Heart left ventricle (tissue), 16 donors: Measurements from ENCODE around the gene ANK2. TPM values are rescaled to one million over a fixed set of nuclear protein-coding genes. Genes with fewer than 3 reads are reported as not detected.

Source experiments
- ATAC-seq, 4 donors: fragments of 200-7000 bp; cut with Tn5 transposase; one replicate each; pipeline ENCODE4 v1.9.1; 2020 to 2022; ENCODE audit warnings: moderate library complexity in 4 of 4, mild to moderate bottlenecking in 3 of 4, moderate number of reproducible peaks in 1 of 4
- DNase-seq, 5 donors: peaks; one replicate each; pipeline ENCODE4 v3.0.0-alpha.2; 2020
- H3K27ac ChIP-seq, 12 donors: fragments of 200-600 bp; sonication (generic) in 4 of 12; one replicate each; pipeline versions ENCODE4 v1.5.0 to v1.8.0; 2016 to 2022; ENCODE audit warnings: mild to moderate bottlenecking in 2 of 12
- H3K27me3 ChIP-seq, 9 donors: fragments of 200-600 bp; sonication (generic) in 2 of 9; one replicate each; pipeline versions ENCODE4 v1.5.1 to v1.8.0; 2016 to 2022; ENCODE audit warnings: mild to moderate bottlenecking in 3 of 9
- H3K36me3 ChIP-seq, 9 donors: fragments of 200-600 bp; sonication (generic) in 2 of 9; one replicate each; pipeline versions ENCODE4 v1.5.0 to v1.8.0; 2018 to 2022; ENCODE audit warnings: mild to moderate bottlenecking in 2 of 9
- H3K4me1 ChIP-seq, 12 donors: fragments of 200-600 bp; sonication (generic) in 4 of 12; one replicate each; pipeline versions ENCODE4 v1.5.0 to v1.8.0; 2016 to 2022; ENCODE audit warnings: mild to moderate bottlenecking in 3 of 12
- H3K4me3 ChIP-seq, 12 donors: fragments of 200-600 bp; sonication (generic) in 4 of 12; one replicate each; pipeline versions ENCODE4 v1.5.0 to v1.8.0; 2017 to 2022; ENCODE audit warnings: mild to moderate bottlenecking in 9 of 12, moderate library complexity in 4 of 12
- H3K9me3 ChIP-seq, 12 donors: fragments of 200-600 bp; sonication (generic) in 4 of 12; one replicate each; pipeline versions ENCODE4 v1.5.0 to v1.8.0; 2016 to 2022; ENCODE audit warnings: mild to moderate bottlenecking in 1 of 12
- CTCF ChIP-seq, 12 donors: fragments of 200-600 bp; sonication (generic) in 4 of 12; IDR thresholded peaks; one replicate each; pipeline versions ENCODE4 v1.5.0 to v1.8.0; 2018 to 2022; ENCODE audit warnings: antibody characterized with exemption in 12 of 12, mild to moderate bottlenecking in 5 of 12
- POLR2A ChIP-seq, 2 donors: fragments of 450-650 bp; IDR thresholded peaks; one replicate each; pipeline ENCODE4 v1.6.1; 2017; ENCODE audit warnings: antibody characterized with exemption in 2 of 2, mild to moderate bottlenecking in 2 of 2, moderate library complexity in 2 of 2
- WGBS, 4 donors: extraction: QIAGEN DNeasy Blood & Tissue Kit in 2 of 4; methylation state at CpG; one replicate each; pipeline versions ENCODE4 v1.1.5 to v1.1.7; 2013 to 2018; 5-methylcytosine and 5-hydroxymethylcytosine counted together
- intact Hi-C, 10 donors: fragments of 100-400 bp; cut with DNase I; formaldehyde crosslinking; loops; one replicate each; pipeline versions ENCODE4 v1.11.1 to v1.14.2; 2022
- polyA plus RNA-seq, 2 donors: library from polyadenylated mRNA; stranded (reverse); fragments of 200-250 nt; gene quantifications; one replicate each; pipeline ENCODE4 v1.2.3, GENCODE V29; 2013
- total RNA-seq, 9 donors: library from RNA; depleted of rRNA in 2 of 9; stranded (reverse); fragments of >200 nt in 2 of 9; fragmentation: NEBNext Ultra II Directional in 3 of 9; extraction: Animal tissue kit (Norgen Biotek cat#: 25700) in 3 of 9; gene quantifications; one replicate each; pipeline versions ENCODE4 v1.1.0 to v1.2.4, GENCODE V29; 2016 to 2023
- donor health status: ischemic (EF 13 %, LVEDD 7.1; RV severe dilation, severe dysfunction).
- donor health status: healthy with polysubstance abuse.
- donor health status: DM: no; HTN: yes; CAD: no.
- donor health status: DM: no; HTN: no; CAD: no.
- donor health status: ischemic (EF 25% LVEDD 6.9; RV normal size, moderate dysfunction).
- donor health status: ischemic (EF 25% LVEDD 5.7; RV mildly dilated, moderate dysfunction).
- donor health status: healthy.
- donor health status: DM: yes; HTN: yes; CAD: no.
- donor health status: ischemic (EF 35%, LVEDD 5.7; RV mildly dilated, moderate dysfunction).
- donor health status: nonischemic (EF 11% LVEDD 7.7; RV severe dilation, severe dysfunction).
- donor health status: DM: yes; HTN: yes; CAD: no.
- donor health status: PGD.
- donor health status: ischemic (EF 29% LVEDD 5.4; RV normal size, mild dysfunction).
- donor health status: nonischemic (EF 23%, LVEDD 6.1; RV moderate dilation, normal function).

Gene ANK2
- total and polyA plus RNA-seq, 11 donors: 30.7 to 351 (median 267) TPM

GRCh38 chr4:113142351-113142750 is 92.9 kb downstream of the ANK2 start:
- Histone ChIP-seq H3K27me3 (no peaks in the 10 kb centered on the region), H3K27ac (no peak overlapping the region), H3K36me3 (no peaks in the 10 kb centered on the region), H3K4me1 (peaks cover 0 to 27% (median 3%) of the 10 kb centered on the region in 12 donors), H3K9me3 (no peaks in the 10 kb centered on the region), H3K4me3 (peak overlapping the region in 1 of 12 donors; percentile 14)
- no peak for DNase-seq
- WGBS, 4 donors: 68 to 79% (median 75%) methylated on average over 3 of the region's 3 CpGs
- intact Hi-C loops: no loop called here
- ATAC-seq: no peak
- no peak for TF ChIP-seq POLR2A (IDR thresholded peaks at IDR 0.05)
- no peak for TF ChIP-seq CTCF (IDR thresholded peaks at IDR 0.05)

GRCh38 chr4:113144091-113144490 is 94.6 kb downstream of the ANK2 start:
- no peak for DNase-seq
- intact Hi-C loops: no loop called here

GRCh38 chr4:113145147-113145518 is 95.7 kb downstream of the ANK2 start:
- intact Hi-C loops: loop anchor here in 1 of 10 donors (5.0 kb wide), 1 partner anchor 37 kb away; no protein-coding TSS in a partner anchor
- Histone ChIP-seq H3K9me3 (no peaks in the 10 kb centered on the region), H3K4me3 (peak overlapping the region in 3 of 12 donors; percentile 42 to 59 (median 53)), H3K4me1 (peaks cover 0 to 36% (median 7%) of the 10 kb centered on the region in 12 donors), H3K36me3 (no peaks in the 10 kb centered on the region), H3K27me3 (no peaks in the 10 kb centered on the region), H3K27ac (peak overlapping the region in 10 of 12 donors; percentile 52 to 92 (median 84))
- no peak for TF ChIP-seq POLR2A (IDR thresholded peaks at IDR 0.05)
- TF ChIP-seq CTCF (IDR thresholded peaks at IDR 0.05): no peak
- no peak for DNase-seq
- ATAC-seq: no peak
- 54 to 68% (median 61%) methylated on average over 1 of the region's 1 CpG for WGBS, 4 donors

More at GRCh38 chr4:113144091-113144490, 94.6 kb downstream of the ANK2 start:
- H3K27ac ChIP-seq: no peak overlapping the region
- peaks cover 0 to 36% (median 7%) of the 10 kb centered on the region in 12 donors for H3K4me1 ChIP-seq
- no peak overlapping the region for H3K4me3 ChIP-seq
- no peak for ATAC-seq
- TF ChIP-seq CTCF (IDR thresholded peaks at IDR 0.05) (no peak), POLR2A (IDR thresholded peaks at IDR 0.05) (no peak)
- WGBS, 4 donors: 49 to 64% (median 57%) methylated on average over 2 of the region's 2 CpGs
- no peaks in the 10 kb centered on the region for H3K36me3 ChIP-seq
- no peaks in the 10 kb centered on the region for H3K27me3 ChIP-seq
- H3K9me3 ChIP-seq: no peaks in the 10 kb centered on the region

- H3K27ac ChIP-seq: peak overlapping the region; percentile 22 to 92 (median 82)
- H3K9me3 ChIP-seq: no peaks in the 10 kb centered on the region
- H3K27me3 ChIP-seq: no peaks in the 10 kb centered on the region
- WGBS, 4 donors: 21 to 42% (median 25%) methylated on average over 8 of the region's 8 CpGs
- H3K36me3 ChIP-seq: no peaks in the 10 kb centered on the region
- intact Hi-C loops: loop anchor here in 1 of 10 donors (5.0 kb wide), 1 partner anchor 37 kb away; no protein-coding TSS in a partner anchor
- peaks cover 0 to 39% (median 7%) of the 10 kb centered on the region in 12 donors for H3K4me1 ChIP-seq
- H3K4me3 ChIP-seq: peak overlapping the region in 11 of 12 donors; percentile 7 to 59 (median 50)
- TF ChIP-seq POLR2A (IDR thresholded peaks at IDR 0.05) (no peak), CTCF (IDR thresholded peaks at IDR 0.05) (no peak)
- peak; percentile 69 to 84 (median 80) for ATAC-seq
- peak; percentile 41 to 60 (median 44) for DNase-seq
These were observed 96.3 kb downstream of the ANK2 start for GRCh38 chr4:113145519-113146291.
